NCI-H2107 (cell line): ENCODE data around the gene GSTA3.
"Not testable (repeated sequence)": the region's sequence is repeated elsewhere in the genome, so short reads cannot be mapped to it uniquely, and the experiment has no call there.

Experiments
- DNase-seq: peaks from one replicate; lab custom pipeline; 2025; lab: John Stamatoyannopoulos, UW

GSTA3 gene

DNA sequence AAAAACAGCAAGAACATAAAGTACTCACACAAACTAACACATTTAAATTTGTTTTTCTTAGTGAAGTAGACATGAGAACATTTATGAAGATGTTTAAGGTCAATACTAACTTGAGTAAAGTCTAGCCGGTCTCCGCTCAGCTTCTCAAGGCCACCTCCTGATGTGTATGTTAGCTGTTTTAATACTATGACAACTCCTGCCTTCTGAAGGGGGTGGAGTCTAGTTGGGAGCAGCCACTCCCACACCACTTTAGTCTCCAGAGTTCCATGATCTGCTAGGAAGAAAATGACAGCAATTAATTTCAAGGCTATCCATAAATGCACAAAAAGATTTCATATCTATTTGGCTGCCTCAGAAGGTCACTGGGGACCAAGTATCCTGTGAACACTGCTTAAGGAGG, at the start of gene GSTA3:
Gene GSTA3, minus strand, starts transcription at position 168 of the 400 bp plus-strand sequence. CDS start 3,864 bp downstream, outside the sequence.
- no peak for DNase-seq

DNA sequence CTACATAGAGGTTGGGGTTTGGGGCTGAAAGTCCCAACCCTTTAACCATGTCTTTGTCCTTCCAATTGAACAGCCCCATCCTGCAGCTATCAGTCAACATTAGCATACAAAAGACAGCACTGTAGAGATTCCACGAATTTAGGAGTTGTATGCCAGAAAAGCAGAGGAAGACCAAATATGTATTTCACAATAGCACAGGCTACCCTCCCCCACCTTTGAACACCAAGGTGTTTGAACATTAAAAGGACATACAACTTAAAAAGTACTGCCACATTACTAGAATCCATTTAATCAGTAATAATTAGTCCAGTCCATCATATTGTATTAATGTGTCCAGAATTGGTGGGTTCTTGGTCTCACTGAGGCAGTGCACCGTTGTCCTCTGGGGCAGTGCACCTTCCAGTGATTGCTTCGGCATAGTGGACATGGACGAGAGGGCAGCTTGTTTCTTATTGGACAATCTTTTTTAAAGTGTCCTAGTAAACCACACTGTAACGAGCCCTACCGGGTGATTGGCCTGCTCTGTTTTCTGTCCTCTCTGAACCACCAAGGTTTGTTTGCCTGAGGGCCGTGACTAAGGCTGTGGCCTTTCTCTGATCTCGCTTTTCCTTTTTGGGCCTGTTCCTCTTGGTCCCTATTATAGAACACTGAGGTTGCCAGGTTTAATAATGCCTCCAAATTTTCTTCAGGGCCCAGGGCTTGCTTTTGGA, 49.2 kb upstream of the GSTA3 start:
- no peak for DNase-seq

DNA sequence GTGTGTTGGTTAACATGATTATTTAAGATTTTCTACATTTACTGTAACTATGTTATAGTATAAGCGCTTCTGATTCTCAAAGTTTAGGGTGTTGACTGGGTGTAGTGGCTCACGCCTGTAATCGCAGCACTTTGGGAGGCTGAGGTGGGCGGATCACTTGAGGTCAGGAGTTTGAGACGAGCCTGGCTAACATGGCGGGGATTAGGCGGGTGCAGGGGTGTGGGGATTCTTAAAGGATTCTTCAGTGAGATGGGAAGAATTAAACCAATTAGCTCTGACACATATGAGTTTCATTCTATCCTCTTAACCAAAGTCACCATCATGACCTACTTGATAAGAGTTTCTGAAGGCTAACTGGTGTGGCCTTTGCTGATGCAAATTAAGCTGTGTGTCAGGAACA, 46.4 kb upstream of the GSTA3 start:
- no peak for DNase-seq

DNA sequence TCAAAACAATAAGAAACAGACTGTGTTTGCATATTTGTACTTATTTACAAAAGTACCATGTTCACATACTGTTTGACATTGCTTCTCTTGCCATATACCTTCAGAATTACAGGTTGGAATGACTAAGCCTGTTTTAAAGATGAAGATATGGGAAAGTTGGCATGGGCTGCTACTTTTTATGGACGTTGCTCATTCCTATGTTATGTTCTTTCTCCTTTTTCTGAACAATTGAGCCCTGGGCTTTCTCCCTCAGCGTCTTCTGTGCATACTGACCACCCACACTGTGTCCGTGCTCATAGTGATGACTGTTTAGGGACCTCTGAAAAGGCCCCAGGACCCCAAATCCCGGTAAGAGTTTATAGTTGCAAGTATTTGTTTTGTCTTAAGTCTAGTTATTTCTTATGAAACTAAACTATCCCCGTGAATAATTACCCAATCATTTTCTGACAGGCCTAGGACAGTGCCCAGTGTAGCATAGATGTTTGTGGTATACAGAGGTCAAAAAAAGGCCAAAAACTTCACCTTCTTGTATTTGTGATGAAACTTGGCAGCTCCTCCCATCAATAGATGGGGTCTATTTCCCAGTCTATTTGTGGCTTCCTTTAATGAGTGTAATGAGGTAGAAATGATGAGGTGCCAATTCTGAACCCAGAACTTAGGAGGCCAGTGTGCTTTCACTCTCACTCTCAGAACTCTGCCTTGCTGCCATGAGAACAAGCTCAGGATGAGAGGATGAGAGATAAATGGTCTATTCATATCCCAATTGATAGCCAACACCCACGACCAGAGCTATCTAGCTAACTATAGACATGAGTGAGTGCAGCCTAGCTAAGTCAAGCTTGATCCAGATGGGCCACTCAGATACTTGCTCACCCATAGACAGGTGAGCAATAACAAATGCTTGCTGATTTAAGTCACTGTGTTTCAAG, 44.7 kb upstream of the GSTA3 start:
- DNase-seq, result no peak

DNA sequence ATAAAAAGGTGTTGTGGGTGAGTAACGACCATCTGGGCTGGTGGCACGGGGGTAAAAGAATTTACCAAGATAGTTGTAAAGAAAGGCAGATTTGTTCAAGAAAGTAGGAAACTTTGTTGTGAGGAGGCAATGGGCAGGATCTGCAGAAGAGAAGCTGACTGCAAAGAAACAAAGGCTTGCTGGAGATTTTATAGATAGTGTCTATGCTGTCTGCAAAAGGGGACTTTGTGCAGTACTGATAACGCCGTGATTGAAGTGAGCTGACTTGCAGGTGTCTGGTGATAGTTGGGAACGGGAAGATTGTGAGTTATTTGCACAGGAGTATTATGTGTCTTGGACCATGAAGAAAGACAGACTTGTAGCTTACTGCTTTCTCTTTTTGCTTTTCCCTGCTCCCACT, 36.8 kb upstream of the GSTA3 start:
- no peak for DNase-seq

DNA sequence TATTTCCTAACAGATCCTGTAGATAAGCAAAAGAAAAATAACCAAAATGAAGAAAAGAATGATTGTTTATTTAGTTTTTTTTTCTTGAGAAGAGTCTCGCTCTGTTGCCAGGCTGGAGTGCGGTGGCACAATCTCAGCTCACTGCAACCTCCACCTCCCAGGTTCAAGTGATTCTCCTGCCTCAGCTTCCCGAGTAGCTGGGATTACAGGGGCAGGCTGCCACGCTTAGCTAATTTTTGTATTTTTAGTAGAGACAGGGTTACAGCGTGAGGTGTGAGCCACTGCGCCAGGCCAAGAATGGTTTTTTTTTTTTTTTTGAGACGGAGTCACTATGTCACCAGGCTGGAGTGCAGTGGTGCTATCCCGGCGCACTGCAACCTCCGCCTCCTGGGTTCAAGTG, 33.3 kb upstream of the GSTA3 start:
- not testable (repeated sequence) for DNase-seq

DNA sequence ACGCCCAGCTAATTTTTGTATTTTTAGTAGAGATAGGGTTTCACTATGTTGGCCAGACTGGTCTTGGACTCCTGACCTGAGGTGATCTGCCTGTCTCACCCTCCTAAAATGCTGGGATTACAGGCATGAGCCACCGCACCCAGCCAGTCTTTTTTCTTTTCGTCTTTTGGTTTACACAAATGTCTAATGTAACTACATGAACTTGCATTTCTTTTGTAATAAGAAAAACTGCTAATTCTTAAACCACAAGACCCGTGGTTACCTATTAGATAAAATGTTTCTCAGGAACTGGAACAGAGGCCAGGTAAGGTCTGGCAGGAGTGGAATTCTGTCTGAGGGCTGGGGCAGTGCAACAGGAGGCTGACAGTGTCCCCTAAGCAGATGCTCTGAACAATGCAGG, 32.7 kb upstream of the GSTA3 start:
- DNase-seq, result no peak

DNA sequence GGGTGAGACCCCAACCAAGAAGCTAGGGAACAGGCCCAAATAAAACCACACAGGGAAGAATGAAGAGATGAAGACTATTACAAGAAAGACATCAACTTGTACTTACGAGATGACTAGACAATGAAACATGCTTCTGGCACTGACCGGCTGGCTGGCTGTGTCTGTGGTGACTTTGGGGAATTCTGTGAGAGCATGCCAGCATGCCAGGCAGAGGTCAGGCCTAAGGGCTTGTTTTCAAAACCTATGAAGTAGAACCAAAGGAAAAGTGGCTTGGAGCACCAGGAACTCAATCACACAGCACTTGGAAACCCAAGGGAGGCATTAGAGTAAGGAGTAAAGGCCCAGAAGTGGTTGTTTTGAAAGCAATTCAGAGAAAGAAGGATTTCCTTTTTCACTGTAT, 28.4 kb upstream of the GSTA3 start:
- DNase-seq, result no peak

DNA sequence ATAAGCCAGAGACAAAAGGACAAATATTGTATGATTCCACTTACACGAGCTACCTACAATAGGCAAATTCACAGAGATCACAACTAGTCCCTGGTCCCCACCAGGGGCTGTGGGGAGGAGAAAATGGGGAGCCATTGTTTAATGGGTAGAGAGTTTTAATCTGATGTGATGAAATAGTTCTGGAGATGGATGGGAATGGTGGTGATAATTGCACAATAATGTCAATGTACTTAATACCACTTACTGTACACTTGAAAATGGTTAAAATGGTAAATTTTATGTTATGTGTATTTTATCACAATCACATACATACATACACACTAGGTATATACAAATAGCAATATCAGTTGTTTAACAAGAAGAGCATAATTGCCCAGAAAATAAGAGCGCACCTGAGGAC, 24.3 kb upstream of the GSTA3 start:
- DNase-seq, result no peak

DNA sequence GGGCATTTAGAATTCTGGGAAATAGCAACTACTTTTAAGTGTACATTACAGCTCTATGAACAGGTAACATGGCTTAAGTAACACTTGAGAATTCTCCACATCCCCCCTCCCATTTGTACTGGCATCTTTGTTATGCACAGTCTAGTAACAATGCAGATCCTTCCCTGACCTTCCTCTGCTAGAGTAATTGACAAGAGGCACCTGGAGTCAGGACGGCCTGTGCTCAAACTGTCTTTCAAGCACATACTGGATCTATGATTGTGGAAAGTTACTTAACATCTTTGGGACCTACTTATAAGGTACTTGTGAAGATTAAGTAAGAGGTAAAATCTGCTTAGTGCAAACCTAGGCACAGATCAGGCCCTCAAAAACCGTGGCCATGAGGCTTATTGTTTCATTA, 21.9 kb upstream of the GSTA3 start:
- DNase-seq, result no peak

DNA sequence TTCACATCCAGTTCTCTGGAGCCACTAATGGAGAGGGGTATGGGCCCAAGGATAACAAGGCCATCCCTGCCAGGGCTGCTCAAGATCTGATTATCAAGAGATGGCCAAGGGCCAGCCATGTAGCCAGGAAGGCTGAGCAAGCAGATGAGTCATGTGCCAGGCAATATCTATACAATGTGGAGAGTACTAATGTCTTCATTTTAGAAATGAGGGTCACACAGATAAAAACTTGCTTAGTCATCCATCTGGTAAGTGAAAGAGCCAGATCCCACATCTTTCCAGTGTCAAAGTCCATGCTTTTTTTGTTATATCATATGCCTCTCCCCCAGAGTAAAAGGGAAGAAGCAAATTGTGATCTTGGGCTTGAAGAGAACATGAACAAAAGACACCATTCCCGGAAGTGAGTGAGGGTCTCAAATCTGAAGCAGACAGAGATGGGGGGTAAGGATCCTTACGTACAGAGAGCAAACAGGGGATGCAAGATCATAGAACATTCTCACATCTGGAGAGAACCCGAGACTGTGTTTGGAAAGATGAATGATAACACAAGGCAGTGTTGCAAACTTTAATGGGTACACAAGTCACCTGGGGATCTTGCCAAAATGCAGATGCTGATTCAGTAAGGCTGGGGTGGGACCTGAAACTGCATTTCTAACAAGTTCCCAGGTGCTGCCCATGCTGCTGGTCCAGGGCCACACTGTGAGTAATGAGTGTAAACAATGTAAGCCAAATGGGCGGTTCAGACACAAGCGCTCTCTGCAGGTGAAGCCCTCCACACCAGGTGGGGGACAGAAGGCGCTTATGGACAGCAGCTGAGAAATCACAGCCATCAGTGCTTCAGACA, 20.0 kb upstream of the GSTA3 start:
- no peak for DNase-seq

DNA sequence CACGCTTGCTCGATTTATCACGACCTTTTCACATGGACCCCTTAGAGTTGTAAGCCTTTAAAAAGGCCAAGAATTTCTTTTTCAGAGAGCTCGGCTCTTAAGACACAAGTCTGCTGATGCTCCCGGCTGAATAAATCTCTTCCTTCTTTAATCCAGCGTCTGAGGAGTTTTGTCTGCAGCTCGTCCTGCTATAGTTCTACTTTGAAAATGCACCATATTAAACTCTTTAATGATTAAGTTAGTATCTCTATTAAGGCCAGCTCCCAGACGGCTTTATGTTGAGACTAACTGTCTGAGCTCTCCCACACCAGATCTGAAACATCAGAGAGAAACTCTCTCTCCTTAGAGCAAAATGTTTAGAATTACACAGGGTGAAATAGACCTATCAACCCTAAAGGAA, 18.0 kb upstream of the GSTA3 start:
- DNase-seq, result no peak

DNA sequence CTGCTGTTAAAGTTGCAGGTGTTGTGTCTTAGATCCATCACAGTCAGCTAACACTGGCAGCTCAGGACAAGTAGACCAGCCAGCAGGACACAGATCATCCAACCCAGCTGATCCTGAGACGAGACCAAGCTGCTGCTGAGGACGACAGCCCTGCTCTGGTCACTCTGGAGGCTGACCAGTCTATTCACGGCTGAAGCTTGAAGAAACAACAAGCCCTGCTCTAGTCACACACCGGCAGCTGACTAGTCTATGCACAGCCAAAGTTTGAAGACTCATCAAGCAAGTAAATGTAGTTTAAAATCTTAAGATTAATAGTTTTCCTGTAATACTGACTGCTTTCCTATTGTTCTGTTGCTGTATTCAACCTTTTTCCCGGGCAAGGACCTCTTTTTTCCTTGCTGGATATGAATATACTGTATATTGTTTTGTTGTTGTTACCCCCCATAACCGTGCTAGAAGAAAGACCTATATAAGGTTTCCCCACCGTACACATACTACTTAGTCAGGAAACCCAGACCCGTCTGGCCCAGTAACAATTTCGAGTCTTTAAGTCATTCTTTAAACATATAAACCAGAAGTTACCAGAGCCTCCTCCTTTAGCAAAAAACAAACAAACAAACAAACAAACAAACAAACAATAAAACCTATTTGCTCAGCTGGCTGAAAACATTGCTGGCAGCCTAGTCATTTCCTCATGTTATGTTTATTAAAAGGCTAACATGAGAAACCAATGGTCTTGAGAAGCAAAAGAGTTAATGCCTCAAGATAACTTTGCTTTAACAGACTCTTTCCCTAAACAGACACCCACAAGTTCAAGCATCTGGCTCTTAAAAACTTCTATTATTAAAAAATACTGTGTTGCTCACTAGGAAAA, 16.7 kb upstream of the GSTA3 start:
- DNase-seq, result no peak

DNA sequence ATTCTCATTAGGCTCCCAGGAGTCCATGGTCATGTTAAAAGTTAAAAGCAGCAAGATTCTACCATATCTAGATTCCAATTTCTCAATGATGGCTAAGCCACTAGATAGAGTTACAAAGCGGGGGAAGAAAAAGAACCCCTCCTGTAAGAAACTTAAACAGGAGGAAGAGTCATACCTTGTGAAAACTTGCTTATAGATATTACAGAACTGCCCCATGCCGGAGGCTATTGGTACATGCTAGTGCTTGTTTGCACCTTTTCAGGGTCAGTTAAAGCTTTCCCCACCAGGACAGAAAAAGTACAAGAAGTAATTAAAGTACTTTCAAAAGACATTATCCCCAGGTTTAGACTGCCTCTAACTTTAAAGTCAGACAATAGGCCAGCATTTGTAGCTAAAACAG, 15.5 kb upstream of the GSTA3 start:
- no peak for DNase-seq

DNA sequence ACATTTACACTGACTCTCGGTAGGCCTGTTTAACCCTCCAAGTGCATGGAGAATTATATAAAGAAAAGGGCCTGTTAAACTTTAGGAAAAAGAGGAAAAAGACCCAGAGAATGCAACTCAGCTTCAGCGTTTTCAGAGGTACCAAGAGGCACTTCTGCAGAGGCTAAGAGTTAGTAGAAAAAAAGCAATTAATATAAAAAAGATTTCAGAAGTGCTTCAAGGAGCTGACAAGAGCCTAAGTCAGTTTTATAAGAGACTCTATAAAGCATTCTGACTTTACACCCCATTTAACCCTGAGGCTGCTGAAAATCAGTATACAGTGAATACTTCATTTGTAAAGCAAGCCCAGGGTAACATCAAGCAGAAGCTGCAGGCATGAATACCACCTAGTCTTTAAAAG, 14.2 kb upstream of the GSTA3 start:
- DNase-seq, result not testable (repeated sequence)

DNA sequence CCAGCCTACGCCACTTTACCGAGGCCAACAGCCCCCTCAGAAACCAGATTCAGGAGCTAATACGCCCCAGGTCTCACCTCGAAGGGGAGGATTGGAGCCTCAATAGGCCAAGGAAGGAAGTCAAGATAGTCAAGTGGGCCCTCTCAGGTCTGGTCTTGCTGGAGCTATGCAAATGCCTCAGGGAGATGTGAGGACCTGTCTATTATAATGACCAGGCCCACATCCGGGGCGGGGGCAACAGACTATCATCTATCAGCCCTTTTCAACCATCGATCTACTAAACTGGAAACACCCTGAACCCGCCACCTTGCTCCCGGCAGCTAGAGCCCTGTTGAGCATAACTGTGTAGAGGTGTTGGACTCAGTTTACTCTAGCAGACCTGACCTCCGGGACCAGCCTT, 12.7 kb upstream of the GSTA3 start:
- DNase-seq, result no peak

DNA sequence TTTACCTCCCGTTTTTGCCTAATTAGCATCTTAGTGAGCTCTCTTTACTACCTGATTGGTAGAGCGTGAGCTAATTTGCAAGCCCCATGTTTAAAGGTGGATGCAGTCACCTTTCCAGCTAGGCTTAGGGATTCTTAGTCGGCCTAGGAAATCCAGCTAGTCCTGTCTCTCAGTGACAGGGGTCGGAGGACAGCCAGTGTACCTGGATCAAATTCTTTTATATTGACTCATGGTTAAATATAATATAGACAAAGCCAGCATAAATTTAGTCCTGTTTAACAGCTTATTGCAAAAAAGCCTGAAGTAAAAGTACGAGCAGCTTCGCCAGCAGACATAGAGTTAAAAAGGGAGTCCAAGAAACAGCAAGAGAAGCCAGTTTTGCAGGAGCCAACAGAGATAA, 12.2 kb upstream of the GSTA3 start:
- DNase-seq, result no peak

DNA sequence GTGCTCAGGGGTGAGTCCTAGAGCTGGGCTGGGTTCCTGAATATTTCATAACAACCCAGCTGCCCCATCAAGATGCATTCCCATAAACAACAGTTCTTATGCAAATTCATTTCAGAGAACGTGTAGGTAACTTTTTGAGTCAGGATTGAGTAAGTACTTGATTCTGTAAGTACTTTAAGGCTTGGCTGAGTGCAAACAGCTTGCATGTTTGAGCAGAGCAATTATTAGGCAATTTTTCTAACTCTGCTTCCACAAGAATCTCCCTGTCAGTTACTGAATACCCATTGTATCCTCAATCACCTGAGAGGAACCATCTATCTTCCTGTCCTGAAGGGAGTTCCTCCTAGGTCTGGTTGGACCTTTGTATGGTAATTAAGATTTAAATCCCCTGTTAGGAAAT, 10.0 kb upstream of the GSTA3 start:
- not testable (repeated sequence) for DNase-seq

DNA sequence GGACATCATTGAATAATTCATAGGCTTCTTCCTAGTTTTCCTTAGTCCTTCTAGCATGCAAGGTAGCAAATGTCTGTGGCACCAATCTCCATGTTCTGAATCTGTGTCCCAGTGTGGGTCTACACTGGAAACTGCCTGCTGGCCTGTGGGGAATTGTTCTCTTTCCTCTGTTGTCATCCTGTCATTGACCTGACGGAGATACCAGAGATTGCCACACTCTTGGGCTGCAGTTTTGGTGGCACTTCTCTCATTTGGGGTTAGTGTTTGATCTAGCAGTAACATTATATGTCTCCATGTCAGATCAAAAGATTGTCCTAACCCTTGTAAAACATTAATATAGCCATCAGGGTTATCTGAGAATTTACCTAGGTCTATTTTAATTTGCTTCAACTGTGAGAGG, 9.3 kb upstream of the GSTA3 start:
- DNase-seq, result not testable (repeated sequence)

DNA sequence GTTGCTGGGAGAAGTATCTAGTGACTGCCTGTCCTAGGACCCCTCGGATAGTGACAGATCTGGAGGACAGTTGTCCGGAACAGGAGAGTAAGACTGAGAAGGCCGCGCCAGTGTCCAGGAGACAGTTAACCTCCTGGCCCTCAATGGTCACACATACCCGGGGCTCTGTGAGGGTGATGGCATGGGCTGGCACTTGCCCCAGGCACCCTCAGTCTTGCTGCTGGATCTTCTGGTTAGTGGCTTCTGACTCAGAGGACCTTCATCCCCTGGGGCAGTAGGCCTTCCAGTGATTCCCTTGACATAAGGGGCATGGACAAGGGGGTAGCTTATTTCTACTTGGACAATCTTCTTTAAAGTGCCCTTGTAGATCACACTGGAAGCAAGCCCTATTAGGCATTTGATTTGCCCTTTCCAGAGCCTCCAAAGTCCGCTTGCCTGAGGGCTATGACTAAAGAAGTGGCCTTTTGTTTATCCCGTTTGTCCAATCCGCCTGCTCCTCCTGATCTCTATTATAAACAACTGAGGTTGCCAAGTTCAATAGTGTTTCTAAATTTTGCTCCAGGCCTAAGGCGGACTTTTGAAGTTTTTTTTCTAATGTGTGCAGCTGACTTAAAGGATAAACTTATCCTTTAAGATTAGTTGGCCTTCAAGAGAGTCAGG, 8.7 kb upstream of the GSTA3 start:
- not testable (repeated sequence) for DNase-seq

DNA sequence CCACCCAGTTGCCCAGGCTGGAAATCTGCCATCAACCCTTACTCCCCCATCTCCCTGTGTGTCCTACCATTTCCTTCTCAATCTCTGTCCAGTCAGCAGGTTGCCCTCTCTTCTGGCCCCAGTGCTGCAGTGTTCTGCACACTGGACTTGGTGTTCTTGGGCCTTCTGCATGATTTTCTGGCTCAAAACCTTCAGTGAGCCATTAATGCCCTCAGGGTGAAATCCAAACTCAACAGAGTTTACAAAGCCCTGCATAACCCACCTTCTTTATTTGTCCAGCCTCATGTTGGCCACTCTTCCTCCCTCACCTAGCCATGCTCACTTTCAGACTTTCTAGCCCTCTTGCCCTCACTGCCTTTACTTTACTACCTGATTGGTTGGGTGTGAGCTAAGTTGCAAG, 5.0 kb upstream of the GSTA3 start:
- no peak for DNase-seq
